ENCODE data around the gene LRRC51.

DNA sequence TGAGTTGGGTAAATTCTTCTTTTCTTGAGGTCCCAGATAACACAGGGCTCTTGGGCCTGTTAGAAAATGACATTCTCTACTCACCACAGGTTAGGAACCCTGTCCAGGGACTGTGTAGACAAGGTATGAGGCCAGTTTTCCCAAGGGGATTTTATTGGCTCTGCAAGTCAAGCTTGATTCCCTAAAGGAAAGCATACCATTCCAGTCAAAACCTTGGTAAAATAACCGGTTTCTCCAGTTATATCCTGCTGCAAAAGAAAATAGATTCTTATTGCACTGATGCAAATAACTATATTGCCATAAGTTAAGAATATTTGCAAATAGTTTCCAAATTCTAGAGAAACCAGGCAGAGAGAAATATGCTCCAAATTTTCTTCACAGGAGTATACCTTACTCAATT is 45.3 kb downstream of the LRRC51 start:
- TF ChIP-seq, protein P1, sequence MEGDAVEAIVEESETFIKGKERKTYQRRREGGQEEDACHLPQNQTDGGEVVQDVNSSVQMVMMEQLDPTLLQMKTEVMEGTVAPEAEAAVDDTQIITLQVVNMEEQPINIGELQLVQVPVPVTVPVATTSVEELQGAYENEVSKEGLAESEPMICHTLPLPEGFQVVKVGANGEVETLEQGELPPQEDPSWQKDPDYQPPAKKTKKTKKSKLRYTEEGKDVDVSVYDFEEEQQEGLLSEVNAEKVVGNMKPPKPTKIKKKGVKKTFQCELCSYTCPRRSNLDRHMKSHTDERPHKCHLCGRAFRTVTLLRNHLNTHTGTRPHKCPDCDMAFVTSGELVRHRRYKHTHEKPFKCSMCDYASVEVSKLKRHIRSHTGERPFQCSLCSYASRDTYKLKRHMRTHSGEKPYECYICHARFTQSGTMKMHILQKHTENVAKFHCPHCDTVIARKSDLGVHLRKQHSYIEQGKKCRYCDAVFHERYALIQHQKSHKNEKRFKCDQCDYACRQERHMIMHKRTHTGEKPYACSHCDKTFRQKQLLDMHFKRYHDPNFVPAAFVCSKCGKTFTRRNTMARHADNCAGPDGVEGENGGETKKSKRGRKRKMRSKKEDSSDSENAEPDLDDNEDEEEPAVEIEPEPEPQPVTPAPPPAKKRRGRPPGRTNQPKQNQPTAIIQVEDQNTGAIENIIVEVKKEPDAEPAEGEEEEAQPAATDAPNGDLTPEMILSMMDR (conservative IDR thresholded peaks at IDR 0.05; ENCODE audit: low read length), result no peak
- TF ChIP-seq EZH2phosphoT487 (IDR thresholded peaks at IDR 0.05; ENCODE audit: borderline replicate concordance), result no peak
